Erythroblast (primary cell): ENCODE data around the gene SHISA6.

ENCODE experiments used
- GATA1 ChIP-seq: IDR thresholded peaks from 2 replicates; pipeline ENCODE4 v1.6.1; 2011; ENCODE audit warnings: low read depth, mild to moderate bottlenecking, control low read depth, low read length, moderate library complexity
- POLR2A ChIP-seq: IDR thresholded peaks from 2 replicates; pipeline ENCODE4 v1.6.1; 2011; ENCODE audit warnings: mild to moderate bottlenecking, low read length

DNA sequence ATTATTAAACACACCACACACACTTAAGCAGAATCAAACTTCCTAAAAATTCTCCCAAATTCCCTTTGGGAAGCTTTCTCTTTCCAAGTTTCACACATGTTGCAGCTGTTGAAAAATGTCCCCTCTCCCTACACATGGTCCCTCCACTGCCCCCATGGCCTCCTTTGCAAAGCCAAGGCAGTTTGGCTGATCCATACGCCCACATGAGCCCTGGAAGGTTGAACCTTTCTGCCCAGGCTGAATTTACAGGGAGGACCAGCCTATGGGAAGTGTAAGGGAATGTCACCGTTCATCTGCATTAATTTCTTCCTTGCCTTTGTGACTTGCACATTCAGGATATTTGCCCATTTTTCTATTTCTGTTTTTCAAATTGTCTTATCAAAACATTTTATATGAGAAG, 31.1 kb upstream of the SHISA6 start:
- no peak for TF ChIP-seq POLR2A
- no peak for TF ChIP-seq GATA1
